Endothelial cell of umbilical vein (primary cell): ENCODE measurements around the gene PLCB4.

Experiments used
- EZH2 ChIP-seq: IDR thresholded peaks from 2 replicates; pipeline ENCODE4 v1.6.1; 2012; ENCODE audit warnings: borderline replicate concordance, low read depth, mild to moderate bottlenecking, moderate library complexity, low read length, inconsistent platforms; ENCODE audit not compliant: severe bottlenecking
- FOS ChIP-seq: IDR thresholded peaks from 2 replicates; pipeline ENCODE4 v1.6.1; 2011; ENCODE audit warnings: mild to moderate bottlenecking, low read length, moderate library complexity, borderline replicate concordance; ENCODE audit not compliant: insufficient read depth
- GATA2 ChIP-seq: IDR thresholded peaks from 2 replicates; pipeline ENCODE4 v1.7.0; 2011; ENCODE audit warnings: low read depth, mild to moderate bottlenecking, moderate library complexity, mixed read lengths, low read length; ENCODE audit not compliant: insufficient read length, insufficient read depth
- JUN ChIP-seq: IDR thresholded peaks from 2 replicates; pipeline ENCODE4 v1.6.1; 2011; ENCODE audit warnings: borderline replicate concordance, low read depth; ENCODE audit not compliant: insufficient read length, insufficient read depth
- POLR2A ChIP-seq: IDR thresholded peaks from 2 replicates; pipeline ENCODE4 v1.6.1; 2012; ENCODE audit warnings: low read depth, mild to moderate bottlenecking, control low read depth, low read length
- POLR2AphosphoS5 ChIP-seq: IDR thresholded peaks from 2 replicates; pipeline ENCODE4 v1.6.1; 2012; ENCODE audit warnings: low read depth, mild to moderate bottlenecking, control low read depth, low read length, moderate library complexity; ENCODE audit not compliant: insufficient read depth
- TF ChIP-seq, protein P1 (sequence below), 2 donors: IDR thresholded peaks; 1 replicate in 1 of 2; 2 replicates in 1 of 2; pipeline ENCODE4 v1.5.1; 2011; ENCODE audit warnings: low read length in 2 of 2, mild to moderate bottlenecking in 2 of 2, moderate library complexity in 2 of 2, control low read depth in 1 of 2, inconsistent platforms in 1 of 2, low read depth in 1 of 2; ENCODE audit not compliant: insufficient read depth in 1 of 2; ENCODE audit errors: extremely low read depth in 1 of 2
- TF ChIP-seq, protein P2 (sequence below): IDR thresholded peaks from 2 replicates; pipeline ENCODE4 v1.6.1; 2011; ENCODE audit not compliant: insufficient read depth, insufficient read length

DNA sequence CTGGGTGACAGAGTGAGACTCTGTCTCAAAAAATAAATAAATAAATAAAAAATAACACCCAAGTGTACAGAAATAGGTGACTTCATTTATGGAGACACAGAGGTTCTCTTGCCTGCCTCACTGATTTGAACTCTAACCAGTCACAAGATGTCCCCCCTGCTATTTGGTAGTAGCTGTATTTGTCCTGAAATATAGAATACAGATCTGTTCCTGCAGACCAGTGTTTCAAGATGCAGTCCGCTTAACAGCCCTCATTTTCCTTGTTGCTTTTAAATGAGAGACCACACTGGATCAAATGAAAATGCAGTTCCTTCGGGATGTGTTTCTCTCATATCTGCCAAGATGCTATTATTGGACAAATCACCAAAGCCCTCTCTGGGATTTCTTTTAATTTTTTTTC is 7.6 kb downstream of the PLCB4 start:
- TF ChIP-seq GATA2 (no peak), EZH2 (no peak), POLR2AphosphoS5 (no peak), POLR2A (no peak), FOS (no peak), JUN (no peak)
- TF ChIP-seq, protein P1, sequence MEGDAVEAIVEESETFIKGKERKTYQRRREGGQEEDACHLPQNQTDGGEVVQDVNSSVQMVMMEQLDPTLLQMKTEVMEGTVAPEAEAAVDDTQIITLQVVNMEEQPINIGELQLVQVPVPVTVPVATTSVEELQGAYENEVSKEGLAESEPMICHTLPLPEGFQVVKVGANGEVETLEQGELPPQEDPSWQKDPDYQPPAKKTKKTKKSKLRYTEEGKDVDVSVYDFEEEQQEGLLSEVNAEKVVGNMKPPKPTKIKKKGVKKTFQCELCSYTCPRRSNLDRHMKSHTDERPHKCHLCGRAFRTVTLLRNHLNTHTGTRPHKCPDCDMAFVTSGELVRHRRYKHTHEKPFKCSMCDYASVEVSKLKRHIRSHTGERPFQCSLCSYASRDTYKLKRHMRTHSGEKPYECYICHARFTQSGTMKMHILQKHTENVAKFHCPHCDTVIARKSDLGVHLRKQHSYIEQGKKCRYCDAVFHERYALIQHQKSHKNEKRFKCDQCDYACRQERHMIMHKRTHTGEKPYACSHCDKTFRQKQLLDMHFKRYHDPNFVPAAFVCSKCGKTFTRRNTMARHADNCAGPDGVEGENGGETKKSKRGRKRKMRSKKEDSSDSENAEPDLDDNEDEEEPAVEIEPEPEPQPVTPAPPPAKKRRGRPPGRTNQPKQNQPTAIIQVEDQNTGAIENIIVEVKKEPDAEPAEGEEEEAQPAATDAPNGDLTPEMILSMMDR (IDR thresholded peaks at IDR 0.05; ENCODE audit: extremely low read depth in 1 of 2, insufficient read depth in 1 of 2, low read depth in 1 of 2, low read length in 2 of 2), result no peak
- TF ChIP-seq, protein P2, sequence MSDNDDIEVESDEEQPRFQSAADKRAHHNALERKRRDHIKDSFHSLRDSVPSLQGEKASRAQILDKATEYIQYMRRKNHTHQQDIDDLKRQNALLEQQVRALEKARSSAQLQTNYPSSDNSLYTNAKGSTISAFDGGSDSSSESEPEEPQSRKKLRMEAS, result no peak
